Liver (tissue), 9 donors: ENCODE measurements around the gene SAYSD1. TPM values are rescaled to one million over a fixed set of nuclear protein-coding genes. Genes with fewer than 3 reads are reported as not detected.

ENCODE experiments used
- DNase-seq: peaks from one replicate; pipeline ENCODE4 v3.0.0-alpha.2; 2017; ENCODE audit warnings: low spot score
- H3K27ac ChIP-seq, 2 donors: one replicate each; pipeline ENCODE4 v1.7.0; 2013; ENCODE audit warnings: inconsistent platforms in 2 of 2, low read length in 2 of 2, control low read depth in 1 of 2, low read depth in 1 of 2, mild to moderate bottlenecking in 1 of 2
- H3K27me3 ChIP-seq, 4 donors: one replicate each; pipeline versions ENCODE4 v1.6.1 to v1.7.0; 2013; ENCODE audit warnings: low read length in 3 of 4, inconsistent platforms in 1 of 4, mild to moderate bottlenecking in 1 of 4, moderate library complexity in 1 of 4; ENCODE audit not compliant: control insufficient read depth in 4 of 4, insufficient read depth in 4 of 4
- H3K36me3 ChIP-seq, 4 donors: one replicate each; pipeline versions ENCODE4 v1.6.1 to v1.7.0; 2013; ENCODE audit warnings: low read length in 3 of 4, mild to moderate bottlenecking in 3 of 4, low read depth in 1 of 4, moderate library complexity in 1 of 4; ENCODE audit not compliant: control insufficient read depth in 4 of 4, insufficient read depth in 3 of 4
- H3K4me1 ChIP-seq, 4 donors: one replicate each; pipeline versions ENCODE4 v1.6.1 to v1.7.0; 2013; ENCODE audit warnings: low read length in 3 of 4, mild to moderate bottlenecking in 3 of 4, moderate library complexity in 1 of 4; ENCODE audit not compliant: control insufficient read depth in 4 of 4, insufficient read depth in 4 of 4
- H3K4me3 ChIP-seq, 3 donors: one replicate each; pipeline versions ENCODE4 v1.6.1 to v1.7.0; 2013; ENCODE audit warnings: low read length in 3 of 3, control low read depth in 1 of 3, low read depth in 1 of 3, mild to moderate bottlenecking in 1 of 3
- H3K9ac ChIP-seq, 2 donors: one replicate each; pipeline ENCODE4 v1.7.0; 2013; ENCODE audit warnings: low read length in 2 of 2, mild to moderate bottlenecking in 2 of 2, moderate library complexity in 2 of 2, control low read depth in 1 of 2, low read depth in 1 of 2
- H3K9me3 ChIP-seq, 4 donors: one replicate each; pipeline versions ENCODE4 v1.6.1 to v1.7.0; 2013; ENCODE audit warnings: low read length in 3 of 4; ENCODE audit not compliant: control insufficient read depth in 4 of 4
- CTCF ChIP-seq: fragments of 150-350 bp; IDR thresholded peaks from 2 replicates; pipeline ENCODE4 v1.5.1; 2017; ENCODE audit warnings: improper control_type of control experiment, low read depth, low read length; ENCODE audit not compliant: missing input control
- EGR1 ChIP-seq, 2 donors: IDR thresholded peaks; 2 replicates each; pipeline ENCODE4 v1.6.1; 2016 to 2018; ENCODE audit warnings: antibody characterized with exemption in 2 of 2, low read depth in 2 of 2
- FOXA1 ChIP-seq: IDR thresholded peaks from 2 replicates; pipeline ENCODE4 v1.6.1; 2016; ENCODE audit warnings: antibody characterized with exemption
- FOXA2 ChIP-seq: IDR thresholded peaks from 2 replicates; pipeline ENCODE4 v1.6.1; 2016; ENCODE audit warnings: antibody characterized with exemption
- GABPA ChIP-seq, 2 donors: IDR thresholded peaks in 1 of 2; conservative IDR thresholded peaks in 1 of 2; 2 replicates each; pipeline ENCODE4 v1.6.1; 2016; ENCODE audit warnings: antibody characterized with exemption in 2 of 2, mild to moderate bottlenecking in 1 of 2, moderate library complexity in 1 of 2
- HNF4G ChIP-seq: IDR thresholded peaks from 2 replicates; pipeline ENCODE4 v1.6.1; 2016; ENCODE audit warnings: antibody characterized with exemption
- JUND ChIP-seq, 2 donors: IDR thresholded peaks; 2 replicates each; pipeline ENCODE4 v1.6.1; 2016; ENCODE audit warnings: antibody characterized with exemption in 2 of 2
- NR2F2 ChIP-seq: IDR thresholded peaks from 2 replicates; pipeline ENCODE4 v1.6.1; 2016; ENCODE audit warnings: antibody characterized with exemption
- RAD21 ChIP-seq, 2 donors: IDR thresholded peaks; 2 replicates each; pipeline ENCODE4 v1.6.1; 2016; ENCODE audit warnings: antibody characterized with exemption in 2 of 2, mild to moderate bottlenecking in 2 of 2
- REST ChIP-seq: IDR thresholded peaks from 2 replicates; pipeline ENCODE4 v1.6.1; 2016; ENCODE audit warnings: antibody characterized with exemption, mild to moderate bottlenecking
- RXRA ChIP-seq, 2 donors: IDR thresholded peaks; 2 replicates each; pipeline ENCODE4 v1.6.1; 2017 to 2018; ENCODE audit warnings: antibody characterized with exemption in 2 of 2, mild to moderate bottlenecking in 1 of 2
- TAF1 ChIP-seq: conservative IDR thresholded peaks from 2 replicates; pipeline ENCODE4 v1.6.1; 2016; ENCODE audit warnings: antibody characterized with exemption, mild to moderate bottlenecking
- YY1 ChIP-seq: IDR thresholded peaks from 2 replicates; pipeline ENCODE4 v1.6.1; 2016; ENCODE audit warnings: antibody characterized with exemption, mild to moderate bottlenecking
- ZBTB33 ChIP-seq: IDR thresholded peaks from 2 replicates; pipeline ENCODE4 v1.6.1; 2016; ENCODE audit warnings: antibody characterized with exemption
- WGBS: extraction: QIAGEN DNeasy Blood & Tissue Kit; methylation state at CpG from one replicate; pipeline ENCODE4 v1.1.7; 2013; 5-methylcytosine and 5-hydroxymethylcytosine counted together
- polyA plus RNA-seq, 2 donors: library from polyadenylated mRNA; stranded (reverse) in 1 of 2; unstranded in 1 of 2; fragments of 200-250 nt in 1 of 2; fragments of >200 nt in 1 of 2; fragmentation: Nextera tagmentation in 1 of 2; extraction: Ambion mirVana in 1 of 2; gene quantifications; one replicate each; pipeline versions ENCODE4 v1.2.1 to v1.2.3, GENCODE V29; 2013 to 2015
- total RNA-seq, 2 donors: library from RNA; depleted of rRNA; stranded (reverse); fragments of >200 nt; gene quantifications; one replicate each; pipeline ENCODE4 v1.2.3, GENCODE V29; 2014
- TF ChIP-seq, protein P1 (sequence below): IDR thresholded peaks from 2 replicates; pipeline ENCODE4 v1.6.1; 2016; ENCODE audit warnings: antibody characterized with exemption
- TF ChIP-seq, protein P2 (sequence below): IDR thresholded peaks from 2 replicates; pipeline ENCODE4 v1.6.1; 2016; ENCODE audit warnings: antibody characterized with exemption
- donor health status: healthy.
- donor health status: healthy.
- donor health status: healthy.
- donor health status: healthy.
- donor health status: healthy.

The SAYSD1 gene
- total and polyA plus RNA-seq, 4 donors, result 6.5 to 12.2 (median 9.3) TPM

DNA sequence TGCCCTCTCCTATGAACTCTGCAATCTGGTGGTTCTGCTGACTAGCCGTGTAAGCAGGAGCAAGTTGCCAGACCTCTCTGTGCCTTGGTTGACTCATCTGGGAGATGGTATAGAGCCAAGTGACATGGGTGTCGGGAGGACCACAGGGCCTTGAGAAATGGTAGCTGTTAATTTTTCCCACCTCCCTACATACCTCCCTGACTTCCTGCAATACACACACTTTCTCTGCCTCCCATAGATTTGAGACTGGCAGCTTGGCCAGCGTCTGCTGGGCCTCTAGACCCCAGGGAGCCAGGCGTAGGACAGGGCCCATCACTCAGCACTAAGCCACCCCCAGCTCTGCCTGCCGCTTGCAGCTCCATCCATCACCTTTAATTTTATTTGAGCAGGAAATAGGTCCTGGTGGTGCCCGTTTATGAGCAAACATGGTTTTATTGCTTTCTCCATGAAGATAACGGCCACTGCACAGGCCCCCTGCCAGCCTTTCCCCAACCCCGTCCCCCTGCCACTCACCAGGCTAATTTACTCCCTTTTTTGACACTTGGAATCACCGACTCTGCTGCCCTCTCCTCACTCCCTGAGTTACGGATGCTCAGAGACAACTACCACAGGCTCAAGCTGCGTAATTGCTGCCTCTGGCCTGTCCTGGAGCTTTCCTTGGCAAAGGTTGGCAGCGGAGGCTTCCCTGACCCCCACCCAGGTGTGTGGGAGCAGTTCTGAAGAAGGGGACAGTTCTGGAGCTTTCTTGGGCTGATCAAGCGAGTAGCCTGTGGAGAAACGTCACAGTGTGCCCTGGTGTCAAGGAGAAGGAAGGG is 55.3 kb downstream of the SAYSD1 start:
- WGBS, result 80% methylated on average over 14 of the region's 14 CpGs
- no peak for DNase-seq
- H3K36me3 ChIP-seq, result no peaks in the 10 kb centered on the region
- peaks cover 0 to 2% (median 0%) of the 10 kb centered on the region in 4 donors for H3K4me1 ChIP-seq
- H3K4me3 ChIP-seq, result no peak overlapping the region
- H3K27ac ChIP-seq, result no peak overlapping the region
- no peak for TF ChIP-seq GABPA (IDR thresholded peaks at IDR 0.05 in 1 of 2, conservative IDR thresholded peaks at IDR 0.05 in 1 of 2)
- TF ChIP-seq, protein P1, sequence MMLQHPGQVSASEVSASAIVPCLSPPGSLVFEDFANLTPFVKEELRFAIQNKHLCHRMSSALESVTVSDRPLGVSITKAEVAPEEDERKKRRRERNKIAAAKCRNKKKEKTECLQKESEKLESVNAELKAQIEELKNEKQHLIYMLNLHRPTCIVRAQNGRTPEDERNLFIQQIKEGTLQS, result no peak
- no peaks in the 10 kb centered on the region for H3K9me3 ChIP-seq
- no peaks in the 10 kb centered on the region for H3K27me3 ChIP-seq
- H3K9ac ChIP-seq, result no peak overlapping the region

- TF ChIP-seq RXRA (IDR thresholded peaks at IDR 0.05), result no peak
- TF ChIP-seq NR2F2, result no peak
- no peak for TF ChIP-seq YY1
- no peak for TF ChIP-seq TAF1
- TF ChIP-seq HNF4G, result no peak
- no peak for TF ChIP-seq REST
- TF ChIP-seq ZBTB33, result no peak
- TF ChIP-seq CTCF, result no peak
- TF ChIP-seq FOXA2, result no peak
- TF ChIP-seq GABPA (IDR thresholded peaks at IDR 0.05 in 1 of 2, conservative IDR thresholded peaks at IDR 0.05 in 1 of 2), result no peak
- TF ChIP-seq JUND (IDR thresholded peaks at IDR 0.05), result no peak
- TF ChIP-seq, protein P2, sequence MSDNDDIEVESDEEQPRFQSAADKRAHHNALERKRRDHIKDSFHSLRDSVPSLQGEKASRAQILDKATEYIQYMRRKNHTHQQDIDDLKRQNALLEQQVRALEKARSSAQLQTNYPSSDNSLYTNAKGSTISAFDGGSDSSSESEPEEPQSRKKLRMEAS, result no peak
- TF ChIP-seq EGR1 (IDR thresholded peaks at IDR 0.05; ENCODE audit: low read depth in 2 of 2), result no peak
- TF ChIP-seq FOXA1, result no peak
- TF ChIP-seq RAD21 (IDR thresholded peaks at IDR 0.05), result no peak
- Histone ChIP-seq H3K27ac (no peak overlapping the region), H3K4me1 (peaks cover 0 to 2% (median 0%) of the 10 kb centered on the region in 4 donors), H3K4me3 (no peak overlapping the region), H3K27me3 (no peaks in the 10 kb centered on the region), H3K36me3 (no peaks in the 10 kb centered on the region), H3K9me3 (no peaks in the 10 kb centered on the region), H3K9ac (no peak overlapping the region)
- 76% methylated on average over 6 of the region's 6 CpGs for WGBS
- DNase-seq, result no peak
Observed at GRCh38 chr6:39058471-39059147, 56.4 kb downstream of the SAYSD1 start.
